SH-SY5Y (cell line): ENCODE data around the gene TMEM130.

Source experiments
- GATA2 ChIP-seq: IDR thresholded peaks from 2 replicates; pipeline ENCODE4 v1.6.1; 2011; ENCODE audit warnings: mild to moderate bottlenecking, low read depth, low read length
- GATA3 ChIP-seq: IDR thresholded peaks from 2 replicates; pipeline ENCODE4 v1.6.1; 2011; ENCODE audit warnings: low read depth, mild to moderate bottlenecking, low read length, moderate library complexity

GRCh38 chr7:98828368-98828767 is 41.4 kb downstream of the TMEM130 start:
- no peak for TF ChIP-seq GATA2
- TF ChIP-seq GATA3 = no peak
